ENCODE data around the gene PJA1.

Gene PJA1, protein sequence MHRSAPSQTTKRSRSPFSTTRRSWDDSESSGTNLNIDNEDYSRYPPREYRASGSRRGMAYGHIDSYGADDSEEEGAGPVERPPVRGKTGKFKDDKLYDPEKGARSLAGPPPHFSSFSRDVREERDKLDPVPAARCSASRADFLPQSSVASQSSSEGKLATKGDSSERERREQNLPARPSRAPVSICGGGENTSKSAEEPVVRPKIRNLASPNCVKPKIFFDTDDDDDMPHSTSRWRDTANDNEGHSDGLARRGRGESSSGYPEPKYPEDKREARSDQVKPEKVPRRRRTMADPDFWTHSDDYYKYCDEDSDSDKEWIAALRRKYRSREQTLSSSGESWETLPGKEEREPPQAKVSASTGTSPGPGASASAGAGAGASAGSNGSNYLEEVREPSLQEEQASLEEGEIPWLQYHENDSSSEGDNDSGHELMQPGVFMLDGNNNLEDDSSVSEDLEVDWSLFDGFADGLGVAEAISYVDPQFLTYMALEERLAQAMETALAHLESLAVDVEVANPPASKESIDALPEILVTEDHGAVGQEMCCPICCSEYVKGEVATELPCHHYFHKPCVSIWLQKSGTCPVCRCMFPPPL

GRCh38 chrX:69165087-69165651 is at the start of gene PJA1:
PJA1 (minus strand) TSS chrX:69165453; CDS start chrX:69163073, 2,380 bp downstream.
- peak; percentile 33 to 56 for DNase-seq (ENCODE audit: low read depth in 2 of 2)

DNA sequence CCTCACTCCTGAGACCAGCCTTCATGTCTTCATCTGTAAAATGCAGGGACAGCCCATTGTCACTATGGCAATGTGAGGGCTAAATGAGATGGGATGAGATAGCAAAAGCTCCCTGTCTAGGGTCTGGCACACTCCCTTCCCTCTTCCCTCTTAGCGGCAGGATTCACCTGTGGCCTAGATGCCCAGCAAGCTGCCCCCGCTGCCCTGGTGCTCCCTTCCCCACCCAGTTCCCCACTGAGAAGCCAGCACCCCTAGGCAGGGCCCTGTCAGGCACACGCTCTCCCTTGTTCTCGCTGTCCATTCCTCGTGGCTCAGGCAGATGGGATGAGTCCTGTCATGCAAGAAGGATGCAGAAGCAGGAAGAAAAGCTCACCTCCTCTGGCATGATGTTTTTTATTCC is 49.2 kb upstream of the PJA1 start:
- DNase-seq (ENCODE audit: low read depth in 2 of 2): no peak

DNA sequence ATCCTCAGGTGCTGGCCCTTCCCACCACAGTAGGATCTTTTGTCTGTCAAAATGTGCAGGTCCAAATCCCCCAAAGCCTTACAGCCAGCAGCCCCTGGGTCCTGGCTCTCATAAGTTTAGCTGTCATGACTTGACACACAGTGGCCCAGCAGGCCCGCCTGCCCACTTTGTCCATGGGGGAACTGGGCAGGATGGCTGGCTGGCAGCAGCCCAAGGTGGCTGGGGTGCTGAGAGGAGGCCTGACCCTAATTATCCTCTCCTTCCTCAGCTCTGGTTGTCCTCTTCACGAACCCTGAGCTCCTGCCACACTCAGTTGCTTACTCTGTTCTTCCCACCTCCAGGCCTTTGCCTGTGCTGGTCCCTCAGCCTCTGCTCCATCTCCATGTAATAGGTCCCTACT is 46.4 kb upstream of the PJA1 start:
- DNase-seq (ENCODE audit: low read depth in 2 of 2): no peak

GRCh38 chrX:69210581-69210980 is 45.3 kb upstream of the PJA1 start:
- DNase-seq (ENCODE audit: low read depth in 2 of 2): no peak

DNA sequence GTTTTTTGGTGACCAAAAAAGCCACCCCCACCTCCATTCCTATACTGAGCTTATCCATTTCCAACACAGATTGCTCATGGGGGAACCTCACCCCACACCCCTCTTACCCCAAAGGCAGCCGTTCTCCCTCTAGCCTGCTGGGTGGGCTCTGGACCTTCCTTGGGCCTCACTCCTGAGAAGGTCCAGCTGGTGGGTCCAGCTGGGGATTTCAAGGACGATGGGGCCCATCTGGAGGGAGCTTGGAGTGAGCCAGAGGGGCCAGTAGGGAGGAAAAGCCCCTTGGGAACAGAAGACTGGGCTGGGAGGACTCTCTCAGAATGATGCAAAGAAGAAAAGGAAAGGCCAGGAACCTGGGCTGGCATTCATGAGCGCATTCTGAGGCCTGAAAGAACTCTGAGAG is 42.0 kb upstream of the PJA1 start:
- DNase-seq (ENCODE audit: low read depth in 2 of 2): no peak

DNA sequence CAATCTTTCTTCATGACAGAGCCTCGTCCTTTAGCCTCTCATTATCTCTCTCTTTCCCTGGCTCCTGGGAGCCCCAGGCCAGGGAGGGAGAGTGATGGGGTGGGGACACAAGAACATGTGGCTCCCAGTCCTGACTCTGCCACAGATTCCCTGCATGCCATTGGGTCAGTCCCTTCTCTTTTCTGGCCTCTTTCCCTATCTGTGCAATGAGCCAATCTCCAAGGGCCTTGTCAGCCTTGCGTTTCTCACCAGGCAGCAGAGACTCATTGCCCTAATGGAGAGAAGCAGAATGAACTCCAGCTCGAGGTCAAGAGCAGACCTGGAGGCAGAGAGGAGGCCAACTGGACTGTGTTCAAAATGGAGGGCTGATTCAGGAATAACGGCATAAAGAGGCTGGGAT is 38.4 kb upstream of the PJA1 start:
- no peak for DNase-seq (ENCODE audit: low read depth in 2 of 2)

DNA sequence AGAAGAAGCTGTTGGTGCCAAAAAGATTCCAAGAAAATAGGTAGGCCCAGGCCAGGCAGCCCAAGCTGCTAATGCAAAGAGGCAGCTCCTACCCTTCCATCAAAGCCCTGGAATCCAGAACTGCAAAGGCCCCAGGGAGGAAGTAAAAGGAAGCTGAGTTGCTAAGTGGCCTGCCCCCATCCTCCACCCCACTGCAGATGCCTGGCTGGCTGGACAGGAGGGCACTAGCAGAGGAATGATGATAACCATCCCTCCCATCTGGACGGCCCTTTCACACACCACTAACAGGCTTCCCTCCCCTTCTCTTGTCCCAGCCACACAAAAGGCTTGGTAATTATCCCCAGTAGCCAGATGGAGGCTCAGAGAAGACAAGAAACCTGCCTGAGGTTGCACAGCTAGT is 32.4 kb upstream of the PJA1 start:
- no peak for DNase-seq (ENCODE audit: low read depth in 2 of 2)

- no peak for DNase-seq (ENCODE audit: low read depth in 2 of 2)
Measured at GRCh38 chrX:69196666-69197065, 31.4 kb upstream of the PJA1 start.

DNA sequence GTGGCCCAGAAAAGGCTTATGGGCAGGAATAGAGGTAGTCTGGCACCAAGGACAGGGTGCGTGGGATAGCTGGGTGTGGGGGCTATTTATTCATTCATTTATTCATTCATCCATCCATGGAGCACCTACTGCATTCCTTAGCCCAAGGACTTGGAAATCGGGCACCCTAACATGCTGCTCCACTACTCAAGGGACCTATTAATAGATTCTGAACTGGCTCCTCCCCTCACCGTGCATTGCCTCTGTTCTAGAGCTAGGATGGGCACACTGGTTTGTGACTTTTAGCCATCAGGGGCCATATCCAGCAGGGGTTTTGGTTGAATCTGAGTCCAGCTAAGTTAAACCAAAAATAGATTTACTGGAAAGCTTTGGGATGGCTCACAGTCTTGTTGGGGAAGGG is 30.6 kb upstream of the PJA1 start:
- no peak for DNase-seq (ENCODE audit: low read depth in 2 of 2)

DNA sequence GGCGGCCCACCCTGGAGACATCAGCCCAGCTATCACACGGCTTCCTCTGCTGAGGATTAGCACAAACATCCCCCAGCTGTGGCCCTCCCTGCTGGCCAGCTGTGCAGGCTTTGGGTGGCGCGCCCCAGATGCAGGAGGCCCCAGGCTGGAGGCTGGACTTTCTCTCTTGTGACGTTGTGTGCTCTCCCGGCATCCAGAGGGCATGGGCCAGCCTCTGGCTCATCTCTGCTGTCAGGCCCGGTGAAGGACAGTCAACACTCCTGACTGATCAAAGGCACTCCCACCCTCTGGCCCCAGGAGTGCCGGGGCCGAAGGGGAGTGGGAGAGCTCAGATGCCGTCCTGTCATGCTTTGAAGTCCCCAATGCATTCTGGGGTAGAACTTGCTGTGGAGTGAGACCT is 29.9 kb upstream of the PJA1 start:
- no peak for DNase-seq (ENCODE audit: low read depth in 2 of 2)

DNA sequence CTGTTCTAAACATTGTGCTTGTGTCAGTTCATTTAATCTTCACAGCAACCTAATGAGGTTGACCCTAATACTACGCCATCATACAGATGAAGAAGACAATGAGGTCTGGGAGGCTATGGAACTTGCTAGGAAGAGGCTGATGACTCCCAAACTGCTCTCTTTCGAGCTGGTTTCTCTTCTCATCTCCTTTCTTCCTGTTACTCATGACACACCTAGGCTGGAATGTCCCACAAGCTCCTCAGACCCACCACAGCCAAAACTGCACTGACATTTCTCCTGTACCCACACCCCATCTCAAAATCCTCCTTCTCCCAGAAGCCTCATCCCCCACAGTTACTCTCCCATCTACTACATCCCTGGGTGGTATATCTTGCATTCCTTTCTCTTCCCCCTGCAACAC is 27.4 kb upstream of the PJA1 start:
- DNase-seq (ENCODE audit: low read depth in 2 of 2): no peak

GRCh38 chrX:69189576-69190371 is 24.5 kb upstream of the PJA1 start:
- DNase-seq (ENCODE audit: low read depth in 2 of 2): no peak

DNA sequence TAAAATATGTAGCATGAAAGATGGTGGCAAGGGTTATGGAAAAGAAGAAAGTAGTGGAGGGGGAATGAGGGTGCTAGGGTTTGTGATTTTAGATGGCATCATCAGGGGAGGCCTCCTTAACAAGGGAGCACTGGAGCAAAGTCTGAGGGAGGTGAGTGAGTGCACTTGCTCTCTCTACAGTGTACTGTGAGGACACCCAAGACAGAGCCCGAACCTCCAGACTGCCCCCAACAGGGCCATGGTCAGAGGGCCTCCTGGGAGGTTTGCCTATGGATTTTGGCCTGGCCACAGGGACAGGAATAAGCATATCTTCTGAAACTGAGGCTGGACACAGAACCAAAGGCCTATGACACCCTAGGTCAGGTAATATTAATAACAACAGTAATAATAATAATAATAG is 21.4 kb upstream of the PJA1 start:
- no peak for DNase-seq (ENCODE audit: low read depth in 2 of 2)

DNA sequence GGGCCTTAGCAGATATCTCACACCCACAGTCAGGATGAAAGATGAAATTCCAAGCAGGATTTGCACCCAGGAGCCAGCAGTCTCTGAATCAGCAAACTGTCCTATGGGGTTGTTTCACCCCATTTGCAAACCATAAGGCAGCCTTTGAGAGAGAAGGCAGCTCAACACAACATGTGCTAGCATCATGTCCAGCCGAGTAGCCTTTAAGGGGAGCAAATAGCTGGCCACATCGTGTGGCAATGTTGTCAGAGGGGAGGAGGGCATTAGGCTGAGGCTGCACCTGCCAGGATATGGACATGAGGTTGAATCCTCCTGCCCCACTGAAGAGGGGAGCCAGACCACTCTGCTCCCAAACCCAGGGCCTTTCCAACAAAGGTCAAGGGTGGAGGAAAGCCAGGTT is 20.6 kb upstream of the PJA1 start:
- DNase-seq (ENCODE audit: low read depth in 2 of 2): no peak

GRCh38 chrX:69185141-69185540 is 19.9 kb upstream of the PJA1 start:
- no peak for DNase-seq (ENCODE audit: low read depth in 2 of 2)

- DNase-seq (ENCODE audit: low read depth in 2 of 2): no peak
Measured at GRCh38 chrX:69182818-69183380, 17.6 kb upstream of the PJA1 start.

GRCh38 chrX:69179380-69179911 is 14.2 kb upstream of the PJA1 start:
- DNase-seq (ENCODE audit: low read depth in 2 of 2): no peak

DNA sequence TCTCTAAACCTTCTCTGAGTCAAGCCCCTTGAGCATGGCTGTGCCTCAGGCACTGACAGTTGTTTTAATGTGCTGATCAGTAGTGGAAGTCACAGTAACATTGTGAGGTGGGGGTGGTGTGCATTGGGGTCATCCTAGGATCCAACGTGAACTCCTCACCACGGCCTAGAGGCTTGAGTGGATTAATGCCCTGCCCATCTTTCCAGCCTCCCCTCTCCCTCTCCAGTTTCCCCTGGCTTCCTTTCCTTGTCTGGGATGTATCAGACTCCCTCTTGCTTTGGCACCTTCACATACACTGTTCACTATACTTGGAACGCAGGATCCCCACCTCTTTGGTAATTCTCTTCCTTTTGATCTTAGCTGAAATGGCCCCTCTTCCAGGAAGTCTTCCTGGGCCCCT is 13.3 kb upstream of the PJA1 start:
- no peak for DNase-seq (ENCODE audit: low read depth in 2 of 2)

DNA sequence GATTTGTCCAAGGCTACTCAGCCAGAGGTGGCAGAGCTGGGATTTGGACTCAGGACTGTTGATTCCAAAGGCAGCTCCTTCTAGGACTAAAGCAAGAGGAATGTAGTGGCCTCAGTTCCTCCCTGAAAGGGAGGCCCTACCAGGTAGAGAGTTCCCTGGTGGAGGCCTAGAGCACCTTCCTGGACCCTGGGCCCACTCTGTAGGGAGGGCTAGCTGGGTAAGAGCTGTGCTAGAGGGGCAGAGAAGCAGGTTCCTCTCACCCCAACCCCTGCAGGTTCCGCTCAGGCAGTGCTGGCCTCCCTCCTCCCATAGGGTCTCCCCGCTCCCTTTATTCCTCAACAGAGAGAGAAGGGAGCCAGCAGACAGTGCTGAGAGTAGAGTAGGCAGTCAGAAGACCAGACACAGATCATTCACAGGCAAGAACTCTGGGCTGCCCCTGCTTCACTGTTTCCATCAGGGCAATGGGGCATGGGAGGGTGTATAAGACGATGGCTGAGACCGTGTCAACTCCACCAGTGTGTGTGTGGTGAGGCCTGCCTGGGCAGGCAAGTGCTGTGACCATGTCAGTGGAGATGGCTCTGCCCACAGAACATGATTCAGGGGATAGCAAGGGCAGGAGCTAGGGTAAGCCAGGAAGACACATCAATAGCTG is 12.4 kb upstream of the PJA1 start:
- no peak for DNase-seq (ENCODE audit: low read depth in 2 of 2)

GRCh38 chrX:69176053-69176452 is 10.8 kb upstream of the PJA1 start:
- DNase-seq (ENCODE audit: low read depth in 2 of 2): no peak

DNA sequence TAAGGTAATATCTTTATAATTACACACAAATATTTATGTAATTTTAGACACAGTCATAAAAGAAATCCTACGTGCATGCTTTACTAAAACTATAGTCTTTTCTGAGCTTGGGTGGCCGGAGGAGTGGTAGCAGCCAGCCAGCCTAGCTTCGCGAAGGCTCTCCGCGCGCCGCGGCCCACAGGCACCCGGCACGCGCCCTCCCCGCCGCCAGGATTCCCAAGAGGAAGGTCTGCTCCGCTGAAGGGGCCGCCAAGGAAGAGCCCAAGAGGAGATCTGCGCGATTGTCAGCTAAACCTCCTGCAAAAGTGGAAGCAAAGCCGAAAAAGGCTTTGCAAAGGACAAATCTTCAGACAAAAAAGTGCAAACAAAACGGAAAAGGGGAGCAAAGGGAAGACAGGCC is 8.7 kb upstream of the PJA1 start:
- DNase-seq (ENCODE audit: low read depth in 2 of 2): no peak
